ENCODE data around the gene BACE1-AS.
"Not testable (repeated sequence)": the region's sequence is repeated elsewhere in the genome, so short reads cannot be mapped to it uniquely, and the experiment has no call there.

BACE1-AS gene

DNA sequence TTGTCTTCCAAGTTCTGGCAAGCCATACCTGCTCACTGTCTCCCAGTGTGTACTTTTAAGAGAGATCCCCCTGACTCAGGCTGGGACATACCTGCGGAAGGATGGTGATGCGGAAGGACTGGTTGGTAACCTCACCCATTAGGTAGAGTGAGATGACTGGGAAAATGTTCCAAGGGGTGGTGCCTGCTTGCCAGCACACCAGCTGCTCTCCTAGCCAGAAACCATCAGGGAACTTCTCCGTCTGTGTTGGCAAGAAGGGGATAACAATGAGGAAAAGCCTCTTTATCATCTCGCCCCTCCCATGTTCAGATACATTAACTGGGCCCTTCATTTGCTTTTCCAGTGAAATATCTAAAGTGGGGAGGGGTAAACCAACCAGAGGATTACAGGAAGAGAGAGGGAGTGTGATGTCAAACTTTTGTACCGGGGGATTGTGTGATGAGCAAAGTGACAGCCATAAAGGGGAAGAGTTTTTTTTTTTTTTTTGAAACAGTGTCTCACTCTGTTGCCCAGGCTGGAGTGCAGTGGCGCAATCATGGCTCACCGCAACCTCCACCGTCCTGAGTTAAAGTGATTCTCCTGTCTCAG is at the start of gene BACE1-AS:
Gene BACE1-AS, plus strand, starts transcription at position 538 of the 588 bp plus-strand sequence.
- DNase-seq (ENCODE audit: low read depth in 1 of 2, low spot score in 1 of 2) = no peak
- no peak for TF ChIP-seq JUND (IDR thresholded peaks at IDR 0.05; ENCODE audit: low read depth)
- in situ Hi-C loops (cut with HindIII; ENCODE audit: low pct_unique_long_range_greater_than_20kb, low sequenced_read_pairs) = no loop called here

GRCh38 chr11:117248341-117248740 is 42.8 kb upstream of the BACE1-AS start:
- DNase-seq (ENCODE audit: low read depth in 1 of 2, low spot score in 1 of 2) = no peak
- TF ChIP-seq JUND (IDR thresholded peaks at IDR 0.05; ENCODE audit: low read depth) = no peak
- in situ Hi-C loops (cut with HindIII; ENCODE audit: low pct_unique_long_range_greater_than_20kb, low sequenced_read_pairs) = no loop called here

- in situ Hi-C loops (cut with HindIII; ENCODE audit: low pct_unique_long_range_greater_than_20kb, low sequenced_read_pairs) = no loop called here
These were observed 41.6 kb upstream of the BACE1-AS start for GRCh38 chr11:117249571-117249970.

DNA sequence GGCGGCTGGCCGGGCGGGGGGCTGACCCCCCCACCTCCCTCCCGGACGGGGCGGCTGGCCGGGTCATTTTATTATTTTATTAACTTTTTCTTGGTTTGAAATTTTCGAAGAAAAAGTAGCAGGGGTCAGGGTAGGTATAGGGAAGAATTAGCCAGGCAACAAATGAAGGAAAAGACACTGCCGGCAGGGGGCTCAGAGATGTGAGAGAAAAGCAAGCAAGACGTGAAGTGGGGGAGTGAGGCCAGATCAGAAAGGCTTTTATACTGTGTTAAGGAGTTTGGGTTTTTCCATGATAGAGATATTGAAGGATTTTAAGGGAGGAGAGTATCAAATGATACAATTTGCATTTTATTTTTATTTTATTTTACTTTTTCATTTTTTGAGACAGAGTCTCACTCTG is 39.6 kb upstream of the BACE1-AS start:
- no peak for TF ChIP-seq JUND (IDR thresholded peaks at IDR 0.05; ENCODE audit: low read depth)
- DNase-seq (ENCODE audit: low read depth in 1 of 2, low spot score in 1 of 2) = no peak
- in situ Hi-C loops (cut with HindIII; ENCODE audit: low pct_unique_long_range_greater_than_20kb, low sequenced_read_pairs) = no loop called here

More at GRCh38 chr11:117249571-117249970, 41.6 kb upstream of the BACE1-AS start:
- no peak for TF ChIP-seq JUND (IDR thresholded peaks at IDR 0.05; ENCODE audit: low read depth)
- DNase-seq (ENCODE audit: low read depth in 1 of 2, low spot score in 1 of 2) = no peak

DNA sequence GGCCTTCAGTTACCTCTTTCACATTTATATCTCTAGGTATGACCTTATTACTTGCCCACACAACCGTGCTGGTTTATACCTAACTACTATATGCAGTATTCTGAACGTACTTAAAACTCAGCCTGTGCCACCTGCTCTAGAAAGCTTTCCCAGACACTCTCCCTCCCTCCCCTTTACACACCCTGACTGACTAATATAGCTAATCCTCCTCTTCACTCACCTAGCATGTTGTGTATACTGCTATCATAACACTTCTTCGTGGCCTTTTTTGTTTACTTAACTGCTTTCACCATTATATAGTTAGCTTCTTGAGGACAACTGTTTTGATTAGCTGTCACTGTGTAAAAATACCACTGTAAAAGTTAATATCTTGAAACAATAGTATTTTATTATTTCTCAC is 35.2 kb upstream of the BACE1-AS start:
- in situ Hi-C loops (cut with HindIII; ENCODE audit: low pct_unique_long_range_greater_than_20kb, low sequenced_read_pairs) = no loop called here
- no peak for TF ChIP-seq JUND (IDR thresholded peaks at IDR 0.05; ENCODE audit: low read depth)
- DNase-seq (ENCODE audit: low read depth in 1 of 2, low spot score in 1 of 2) = no peak

GRCh38 chr11:117256573-117256972 is 34.6 kb upstream of the BACE1-AS start:
- in situ Hi-C loops (cut with HindIII; ENCODE audit: low pct_unique_long_range_greater_than_20kb, low sequenced_read_pairs) = no loop called here
- DNase-seq (ENCODE audit: low read depth in 1 of 2, low spot score in 1 of 2) = no peak
- no peak for TF ChIP-seq JUND (IDR thresholded peaks at IDR 0.05; ENCODE audit: low read depth)

DNA sequence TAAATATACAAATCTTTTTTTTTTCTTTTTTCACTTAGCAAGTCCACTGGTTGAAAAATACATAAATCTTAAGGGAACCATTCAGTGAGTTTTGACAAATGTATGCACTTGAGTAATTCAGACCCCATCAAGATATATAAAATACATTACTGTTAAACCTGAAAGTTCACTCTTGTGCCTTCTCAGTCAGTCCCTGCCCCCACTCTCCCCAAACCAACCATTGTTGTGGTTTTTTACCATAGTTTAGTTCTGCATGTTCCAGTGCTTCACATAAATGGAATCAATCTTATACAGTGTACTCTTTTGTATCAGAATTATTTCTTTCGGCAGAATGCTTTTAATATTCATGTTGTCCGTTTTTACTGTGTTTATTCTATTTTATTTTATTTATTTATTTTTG is 32.6 kb upstream of the BACE1-AS start:
- DNase-seq (ENCODE audit: low read depth in 1 of 2, low spot score in 1 of 2) = no peak
- in situ Hi-C loops (cut with HindIII; ENCODE audit: low pct_unique_long_range_greater_than_20kb, low sequenced_read_pairs) = no loop called here
- TF ChIP-seq JUND (IDR thresholded peaks at IDR 0.05; ENCODE audit: low read depth) = no peak

DNA sequence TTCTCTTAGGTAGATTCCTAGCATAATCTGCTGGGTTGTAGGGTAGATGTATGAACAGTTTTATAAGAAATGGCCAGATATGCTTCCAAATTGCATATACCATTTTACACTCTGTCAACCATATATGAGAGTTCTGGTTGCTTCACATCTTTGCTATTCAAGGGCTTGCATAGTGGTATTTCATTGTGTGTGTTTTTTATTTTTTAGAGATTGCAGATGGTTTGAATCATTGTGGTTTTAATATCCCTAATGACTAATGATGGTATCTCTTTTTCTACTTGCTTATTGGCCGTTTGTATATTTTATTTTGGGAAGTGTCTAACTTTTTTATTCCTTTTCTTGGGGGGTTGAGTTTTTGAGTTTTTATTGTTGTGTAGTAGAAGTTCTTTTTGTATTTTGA is 31.7 kb upstream of the BACE1-AS start:
- no peak for DNase-seq (ENCODE audit: low read depth in 1 of 2, low spot score in 1 of 2)
- TF ChIP-seq JUND (IDR thresholded peaks at IDR 0.05; ENCODE audit: low read depth) = no peak
- in situ Hi-C loops (cut with HindIII; ENCODE audit: low pct_unique_long_range_greater_than_20kb, low sequenced_read_pairs) = no loop called here

- DNase-seq (ENCODE audit: low read depth in 1 of 2, low spot score in 1 of 2); in situ Hi-C loops (cut with HindIII; ENCODE audit: low pct_unique_long_range_greater_than_20kb, low sequenced_read_pairs): not testable (repeated sequence)
These were observed 26.4 kb upstream of the BACE1-AS start for GRCh38 chr11:117264624-117265323.

- TF ChIP-seq JUND (IDR thresholded peaks at IDR 0.05; ENCODE audit: low read depth) = no peak
- in situ Hi-C loops (cut with HindIII; ENCODE audit: low pct_unique_long_range_greater_than_20kb, low sequenced_read_pairs) = no loop called here
- no peak for DNase-seq (ENCODE audit: low read depth in 1 of 2, low spot score in 1 of 2)
These were observed 25.4 kb upstream of the BACE1-AS start for GRCh38 chr11:117265745-117266144.

- no peak for DNase-seq (ENCODE audit: low read depth in 1 of 2, low spot score in 1 of 2)
- TF ChIP-seq JUND (IDR thresholded peaks at IDR 0.05; ENCODE audit: low read depth) = no peak
- in situ Hi-C loops (cut with HindIII; ENCODE audit: low pct_unique_long_range_greater_than_20kb, low sequenced_read_pairs) = no loop called here
These were observed 21.3 kb upstream of the BACE1-AS start for GRCh38 chr11:117269856-117270255.

GRCh38 chr11:117271208-117271607 is 19.9 kb upstream of the BACE1-AS start:
- peak in 1 of 2 experiments; percentile 13 for DNase-seq (ENCODE audit: low read depth in 1 of 2, low spot score in 1 of 2)
- in situ Hi-C loops (cut with HindIII; ENCODE audit: low pct_unique_long_range_greater_than_20kb, low sequenced_read_pairs) = no loop called here
- no peak for TF ChIP-seq JUND (IDR thresholded peaks at IDR 0.05; ENCODE audit: low read depth)

GRCh38 chr11:117272175-117272574 is 19.0 kb upstream of the BACE1-AS start:
- in situ Hi-C loops (cut with HindIII; ENCODE audit: low pct_unique_long_range_greater_than_20kb, low sequenced_read_pairs); DNase-seq (ENCODE audit: low read depth in 1 of 2, low spot score in 1 of 2): not testable (repeated sequence)
